Fibroblast of skin of back (primary cell): Measurements from ENCODE around the gene SF3B3. TPM values are rescaled to one million over a fixed set of nuclear protein-coding genes. Genes with fewer than 3 reads are reported as not detected.

ENCODE experiments used
- DNase-seq: peaks from one replicate; pipeline ENCODE4 v3.0.0-alpha.2; 2013
- polyA plus RNA-seq, 2 experiments: library from polyadenylated mRNA; unstranded; fragments of 120-200 nt; gene quantifications; one replicate each; pipeline ENCODE4 v1.2.1, GENCODE V29; 2013; ENCODE audit not compliant: insufficient read length in 2 of 2

Gene SF3B3
- polyA plus RNA-seq (2013, experiment 1 of 2; ENCODE audit: insufficient read length) = 274 TPM
- 188 TPM for polyA plus RNA-seq (2013, experiment 2 of 2; ENCODE audit: insufficient read length)

DNA sequence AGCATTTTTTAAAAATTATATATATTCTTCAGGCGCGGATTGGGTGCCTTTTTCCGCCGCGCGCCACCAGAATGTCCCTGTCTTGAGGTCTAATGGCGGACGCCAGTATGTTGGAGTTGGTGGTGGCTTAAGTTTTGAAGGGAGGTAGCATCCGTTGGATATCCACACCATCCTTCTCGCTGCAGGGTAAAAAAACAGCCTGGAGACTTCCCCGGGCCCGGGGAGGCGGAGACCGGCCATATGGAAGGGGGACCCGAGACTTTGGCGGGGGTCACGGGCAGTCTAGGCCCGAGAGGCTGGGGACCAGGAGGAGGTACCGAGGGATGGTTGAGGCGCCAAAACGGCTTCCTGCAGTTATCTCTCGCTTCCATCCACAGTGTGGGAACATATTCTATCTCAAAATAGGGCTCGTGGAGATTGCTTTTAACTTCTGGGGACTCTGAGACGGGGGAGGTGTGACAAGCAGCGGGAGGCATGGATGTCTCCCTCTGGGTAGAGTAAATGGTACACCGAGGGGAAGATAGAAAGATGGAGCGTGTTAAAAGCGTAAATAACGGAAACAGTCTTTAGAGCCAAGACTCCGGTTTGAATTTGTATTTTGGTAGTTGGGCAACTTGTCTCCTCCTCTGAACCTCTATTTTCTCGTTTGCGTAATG, at the start of gene SF3B3:
TSS of gene SF3B3 (plus strand) at position 74 of the 656 bp plus-strand sequence. CDS start 2,841 bp downstream, outside the sequence.
- DNase-seq = no peak

DNA sequence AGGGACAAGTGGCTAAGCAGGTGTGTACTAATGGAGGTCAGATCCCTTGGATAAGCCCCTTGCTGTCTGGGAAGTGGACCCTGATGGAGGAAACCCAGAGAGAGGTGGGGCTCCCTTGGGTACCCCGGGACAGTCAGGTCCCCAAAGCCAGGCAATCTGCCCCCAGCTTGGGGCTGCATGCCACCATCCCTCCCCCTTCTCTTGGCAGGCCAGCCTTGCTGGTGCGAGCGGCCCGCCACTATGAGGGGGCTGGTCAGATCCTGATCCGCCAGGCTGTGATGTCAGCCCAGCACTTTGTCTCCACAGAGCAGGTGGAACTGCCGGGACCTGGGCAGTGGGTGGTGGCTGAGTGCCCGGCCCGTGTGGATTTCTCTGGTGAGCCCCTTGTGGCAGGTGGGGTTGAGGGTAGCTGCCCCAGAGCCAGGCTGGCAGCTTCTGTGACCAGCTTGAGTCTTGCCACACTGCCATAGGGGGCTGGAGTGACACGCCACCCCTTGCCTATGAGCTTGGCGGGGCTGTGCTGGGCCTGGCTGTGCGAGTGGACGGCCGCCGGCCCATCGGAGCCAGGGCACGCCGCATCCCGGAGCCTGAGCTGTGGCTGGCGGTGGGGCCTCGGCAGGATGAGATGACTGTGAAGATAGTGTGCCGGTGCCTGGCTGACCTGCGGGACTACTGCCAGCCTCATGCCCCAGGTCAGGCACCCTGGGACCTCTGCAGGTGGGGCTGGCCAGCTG, 49.1 kb upstream of the SF3B3 start:
- DNase-seq = no peak

DNA sequence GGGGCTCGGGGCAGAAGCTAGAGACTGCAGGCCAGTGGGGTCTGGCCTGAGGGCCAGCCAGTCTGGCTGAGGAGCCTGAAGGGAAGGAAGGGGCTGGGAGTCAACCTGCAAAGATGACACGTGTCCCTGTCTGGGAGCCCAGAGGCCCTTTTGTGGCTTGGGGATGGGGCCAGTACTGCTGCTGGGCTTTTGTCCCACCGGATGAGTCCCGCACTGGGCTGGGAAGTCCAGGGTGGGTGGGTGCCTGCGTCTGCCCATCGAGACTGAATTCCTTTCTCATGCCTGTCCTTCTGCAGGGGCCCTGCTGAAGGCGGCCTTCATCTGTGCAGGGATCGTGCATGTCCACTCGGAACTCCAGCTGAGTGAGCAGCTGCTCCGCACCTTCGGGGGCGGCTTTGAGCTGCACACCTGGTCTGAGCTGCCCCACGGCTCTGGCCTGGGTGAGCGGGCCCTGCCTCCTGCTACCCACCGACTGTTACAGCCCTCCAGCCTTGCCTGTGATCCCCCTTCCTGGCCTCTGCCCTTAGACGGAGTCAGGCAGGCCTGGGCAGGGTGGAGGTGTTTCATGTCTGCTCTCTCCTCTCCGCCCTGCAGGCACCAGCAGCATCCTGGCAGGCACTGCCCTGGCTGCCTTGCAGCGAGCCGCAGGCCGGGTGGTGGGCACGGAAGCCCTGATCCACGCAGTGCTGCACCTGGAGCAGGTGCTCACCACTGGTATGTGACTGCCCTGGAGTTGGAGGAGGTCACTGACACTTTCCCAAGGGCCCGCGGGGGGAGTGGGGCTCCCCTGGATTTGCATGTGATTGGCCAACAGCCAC, 48.4 kb upstream of the SF3B3 start:
- DNase-seq = no peak

DNA sequence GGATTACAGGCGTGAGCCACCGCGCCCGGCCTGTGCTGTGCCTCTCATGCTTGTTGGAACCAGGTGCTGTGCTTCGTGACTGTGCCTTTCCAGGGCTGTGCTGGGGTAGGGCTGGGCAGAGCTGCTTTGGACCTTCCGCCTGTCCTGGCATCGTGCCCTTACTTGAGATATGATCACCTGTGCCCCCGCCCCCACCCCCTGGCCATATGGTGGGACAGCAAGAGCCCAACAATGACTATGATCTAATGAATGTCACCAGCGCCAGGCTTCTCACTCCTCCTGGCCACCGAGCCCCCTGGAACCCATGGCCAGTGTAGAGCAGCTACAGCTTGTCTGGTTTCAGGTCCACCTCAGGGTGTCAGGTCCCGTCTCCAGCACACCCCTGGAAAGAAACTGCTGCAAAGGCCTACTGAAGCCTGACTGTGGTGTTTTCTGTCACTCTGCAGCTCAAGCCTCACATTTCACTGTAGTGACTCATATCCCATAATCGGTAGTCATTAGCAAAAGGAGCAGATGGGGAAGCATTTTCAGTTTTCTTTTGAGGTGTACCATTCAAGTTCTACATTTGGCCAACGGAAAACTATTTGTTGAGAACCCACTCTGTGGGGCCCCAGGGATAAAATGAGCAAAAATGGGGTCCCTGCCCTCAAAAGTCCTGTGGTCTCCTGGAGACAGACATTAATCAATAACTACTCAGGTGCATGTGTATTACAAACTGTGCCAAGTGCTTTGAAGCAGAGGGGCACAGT, 47.2 kb upstream of the SF3B3 start:
- DNase-seq = peak; percentile 80

DNA sequence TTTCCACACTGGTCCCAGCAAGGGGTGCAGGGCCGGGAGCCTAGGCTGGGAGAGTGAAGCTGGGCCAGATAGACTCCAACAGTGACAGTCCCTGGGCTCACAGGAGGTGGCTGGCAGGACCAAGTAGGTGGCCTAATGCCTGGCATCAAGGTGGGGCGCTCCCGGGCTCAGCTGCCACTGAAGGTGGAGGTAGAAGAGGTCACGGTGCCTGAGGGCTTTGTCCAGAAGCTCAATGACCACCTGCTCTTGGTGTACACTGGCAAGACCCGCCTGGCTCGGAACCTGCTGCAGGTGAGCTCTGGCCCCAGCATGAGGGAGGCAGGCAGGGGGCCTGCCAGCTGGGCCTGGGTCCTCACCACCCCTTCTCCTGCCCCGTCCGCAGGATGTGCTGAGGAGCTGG, 45.4 kb upstream of the SF3B3 start:
- no peak for DNase-seq

DNA sequence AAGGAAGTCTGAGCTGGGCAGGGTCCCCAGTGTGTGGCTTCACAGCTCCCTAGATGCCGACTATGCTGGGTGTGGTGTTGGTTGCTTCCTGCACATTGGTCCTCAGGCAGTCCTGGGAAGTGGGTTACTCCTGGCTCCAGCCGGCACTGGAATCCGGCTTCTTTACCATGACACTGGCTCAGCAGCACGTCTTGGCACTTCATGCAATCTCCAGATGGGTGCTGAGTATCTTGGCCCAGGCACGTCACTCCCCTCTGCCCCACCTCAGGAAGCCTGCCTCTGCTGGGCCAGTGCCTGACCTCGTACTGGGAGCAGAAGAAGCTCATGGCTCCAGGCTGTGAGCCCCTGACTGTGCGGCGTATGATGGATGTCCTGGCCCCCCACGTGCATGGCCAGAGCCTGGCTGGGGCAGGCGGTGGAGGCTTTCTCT, 44.7 kb upstream of the SF3B3 start:
- DNase-seq = peak; percentile 16

DNA sequence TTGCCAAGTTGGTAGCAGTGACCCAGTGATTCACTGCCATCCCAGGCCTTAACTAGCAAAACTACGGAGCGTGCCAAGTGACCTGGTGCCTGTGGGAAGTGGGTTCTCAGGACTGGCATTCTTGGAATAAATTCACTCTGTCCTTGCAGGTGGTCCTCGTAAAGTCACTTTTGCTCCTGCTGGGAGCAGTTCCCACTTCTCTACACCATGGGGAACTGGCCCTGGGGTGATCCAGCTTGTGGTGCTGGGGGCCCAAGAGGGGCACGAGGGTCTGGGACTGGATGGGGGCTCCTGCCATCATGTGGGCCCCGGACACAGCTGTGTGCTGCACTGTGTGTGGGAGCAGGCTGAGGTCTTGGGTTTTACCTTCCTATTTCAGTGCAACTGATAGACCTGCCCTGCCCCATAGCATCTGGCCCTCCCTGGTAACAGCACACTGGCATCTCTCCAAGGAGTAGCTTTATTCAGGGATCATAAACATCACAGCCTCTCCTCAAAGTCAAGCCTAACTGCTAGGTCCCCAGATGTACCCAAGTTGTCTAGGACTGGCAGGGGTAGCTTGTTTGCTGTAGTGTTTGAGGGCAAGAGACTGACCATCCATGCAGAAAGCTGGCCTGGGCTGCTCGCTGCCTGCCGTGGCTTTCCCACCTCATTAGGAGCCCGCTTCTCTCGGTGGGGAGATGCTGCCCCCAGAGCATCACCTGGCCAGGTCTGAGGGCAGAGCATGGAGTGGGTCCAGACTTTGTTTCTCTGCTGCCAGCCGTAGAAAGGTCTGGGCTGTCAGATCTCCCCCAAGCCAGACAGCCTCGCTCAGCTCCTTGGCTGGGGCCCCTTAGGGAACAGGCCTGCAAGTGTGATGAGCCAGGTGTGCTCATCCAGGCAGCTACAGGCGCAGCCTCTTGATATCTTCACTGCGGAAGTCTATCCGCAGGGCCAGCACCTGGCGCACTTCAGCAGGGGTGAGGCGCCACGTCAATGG, 43.2 kb upstream of the SF3B3 start:
- no peak for DNase-seq

DNA sequence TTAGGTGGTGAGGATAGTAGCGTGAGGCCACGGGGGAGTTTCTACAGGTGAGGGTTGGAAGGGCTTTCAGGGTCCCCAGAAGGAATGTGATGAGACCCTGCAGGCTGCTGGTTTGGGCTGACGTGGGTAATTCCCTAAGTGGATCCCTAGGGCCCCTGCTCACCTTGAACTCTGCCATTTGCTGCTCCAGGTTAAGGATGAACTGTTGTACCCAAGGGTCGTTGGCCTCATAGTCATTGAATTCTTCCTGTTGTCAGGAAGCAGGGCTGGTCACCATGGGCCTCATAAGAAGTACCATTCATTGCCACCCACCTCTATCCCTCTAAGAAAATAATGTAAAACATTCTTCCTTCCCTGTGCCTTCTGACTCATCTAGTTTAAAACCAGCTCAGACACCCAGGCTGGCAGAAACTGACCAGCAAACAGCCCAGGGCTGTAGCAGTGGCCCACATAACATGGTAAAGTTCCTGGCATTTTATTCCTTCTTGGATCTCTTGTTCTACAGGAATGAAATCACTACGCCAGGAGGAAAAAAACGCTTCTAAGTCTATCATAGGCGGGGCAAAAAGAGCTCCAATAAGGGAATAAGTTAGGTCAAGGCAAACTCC, 41.6 kb upstream of the SF3B3 start:
- peak; percentile 58 for DNase-seq

DNA sequence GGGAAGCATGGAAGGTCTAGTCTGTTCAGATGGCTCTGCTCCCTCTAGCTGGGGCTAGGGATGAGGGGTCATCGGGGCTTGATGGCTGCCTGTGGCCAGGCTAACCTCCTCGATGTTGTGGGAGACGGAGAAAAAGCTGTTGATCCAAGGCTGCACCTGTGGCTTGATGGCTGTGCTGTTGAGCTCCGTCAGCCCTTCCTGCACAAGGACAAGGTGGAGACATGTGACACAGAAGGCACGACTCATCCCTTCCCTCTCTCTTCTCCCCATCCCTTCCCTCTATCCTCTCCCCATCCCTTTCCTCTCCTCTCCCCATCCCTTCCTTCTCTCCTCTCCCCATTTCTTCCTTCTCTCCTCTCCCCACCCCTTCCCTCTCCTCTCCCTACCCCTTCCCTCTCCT, 41.0 kb upstream of the SF3B3 start:
- no peak for DNase-seq

DNA sequence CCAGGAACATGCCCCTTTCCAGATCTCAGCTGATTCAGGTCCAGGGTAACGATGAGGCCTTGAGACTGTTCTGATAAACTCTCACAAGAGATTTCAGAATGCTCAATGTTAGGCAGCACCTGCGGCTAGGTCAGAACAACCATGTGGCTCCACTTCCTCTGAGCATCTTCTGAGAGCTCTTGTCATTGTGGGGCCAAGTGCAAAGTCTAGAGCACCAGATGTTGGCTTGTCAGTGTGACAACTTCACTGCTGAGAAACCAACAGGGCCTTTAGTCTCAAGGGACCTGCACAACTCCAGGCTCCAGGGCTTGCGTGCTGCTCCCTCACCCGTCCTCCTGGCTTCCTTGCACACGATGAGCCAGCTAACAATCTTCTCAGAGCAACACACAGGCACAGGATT, 40.2 kb upstream of the SF3B3 start:
- no peak for DNase-seq

DNA sequence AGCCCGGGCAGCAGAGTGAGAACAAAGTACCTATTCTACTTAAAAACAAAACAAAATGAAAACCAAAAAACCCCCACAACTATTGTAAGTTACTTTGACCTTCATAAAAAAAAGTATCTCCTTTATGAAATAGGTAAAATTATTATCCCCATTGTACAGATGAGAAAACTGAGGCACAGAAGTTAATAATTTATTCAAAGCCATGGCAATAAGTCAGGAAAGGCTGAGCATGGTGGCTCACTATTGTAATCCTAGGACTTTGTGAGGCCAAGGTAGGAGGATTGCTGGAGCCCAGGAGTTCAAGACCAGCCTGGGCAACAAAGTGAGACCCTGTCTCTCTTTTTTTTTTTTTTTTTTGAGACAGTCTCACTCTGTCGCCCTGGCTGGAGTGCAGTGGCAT, 38.7 kb upstream of the SF3B3 start:
- DNase-seq = no peak

DNA sequence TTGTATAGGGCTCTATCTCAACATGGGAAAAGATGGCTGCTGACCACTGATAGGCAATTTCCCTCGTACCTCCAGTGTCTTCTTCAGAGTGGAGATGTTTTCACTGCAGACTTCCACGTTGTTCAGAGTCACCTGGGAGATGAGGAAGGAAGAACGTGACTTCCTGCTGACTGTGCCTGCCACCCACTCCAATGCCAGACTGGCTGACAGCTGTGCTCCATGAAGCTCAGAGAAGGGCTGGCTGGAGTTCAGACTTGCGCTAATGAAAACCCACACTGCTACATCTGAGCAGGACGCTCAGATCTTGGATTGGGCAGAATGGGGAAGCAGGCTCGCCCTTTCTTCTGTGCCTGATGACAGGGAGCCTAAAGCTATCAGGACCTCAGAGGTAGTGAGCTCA, 33.4 kb upstream of the SF3B3 start:
- DNase-seq = no peak

DNA sequence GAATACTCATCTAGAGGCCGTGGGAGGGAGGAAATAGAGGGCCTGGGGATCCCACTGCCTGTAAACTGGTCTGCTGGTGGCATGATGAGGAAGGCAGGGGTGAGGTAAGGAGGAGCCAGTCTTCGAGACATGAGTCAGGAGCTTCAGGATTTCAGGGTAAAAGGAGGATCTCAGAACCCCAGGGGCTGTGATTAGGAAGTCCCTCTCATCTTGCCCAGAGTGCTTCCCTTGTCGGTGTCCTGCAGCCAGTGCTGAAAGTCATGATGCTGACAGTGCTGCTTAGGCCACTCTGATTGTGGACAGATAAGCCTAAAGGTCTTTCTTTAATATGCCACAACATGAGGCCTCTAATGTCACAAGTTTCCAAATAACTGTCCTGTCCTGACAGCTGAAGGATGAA, 29.8 kb upstream of the SF3B3 start:
- DNase-seq = no peak

DNA sequence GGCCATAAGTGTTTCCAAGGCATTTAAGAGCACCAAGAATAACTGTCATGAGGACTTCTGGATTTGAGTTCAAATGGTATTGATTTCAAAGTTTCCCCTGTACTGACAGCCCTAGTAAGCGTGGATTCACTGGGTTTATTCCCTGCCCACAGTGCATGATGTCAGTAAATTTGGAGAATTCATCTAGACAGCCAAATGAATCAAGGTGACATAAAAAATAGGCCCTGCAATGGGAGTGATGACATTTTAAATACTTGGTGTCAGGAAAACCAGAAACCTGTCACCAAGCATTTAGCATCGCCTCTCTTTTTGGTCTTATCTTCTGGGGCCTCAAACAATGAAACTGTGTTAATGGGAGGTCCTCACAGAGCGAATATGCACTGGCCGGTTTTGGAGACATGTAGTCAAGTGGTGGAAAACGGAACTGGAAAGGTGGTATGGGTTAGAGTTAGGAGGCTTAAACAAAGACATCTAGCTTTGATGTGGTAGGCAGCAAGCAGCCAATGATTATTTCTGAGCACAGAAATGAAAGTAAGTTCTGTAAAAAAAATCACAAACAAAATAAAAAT, 29.3 kb upstream of the SF3B3 start:
- DNase-seq = no peak

DNA sequence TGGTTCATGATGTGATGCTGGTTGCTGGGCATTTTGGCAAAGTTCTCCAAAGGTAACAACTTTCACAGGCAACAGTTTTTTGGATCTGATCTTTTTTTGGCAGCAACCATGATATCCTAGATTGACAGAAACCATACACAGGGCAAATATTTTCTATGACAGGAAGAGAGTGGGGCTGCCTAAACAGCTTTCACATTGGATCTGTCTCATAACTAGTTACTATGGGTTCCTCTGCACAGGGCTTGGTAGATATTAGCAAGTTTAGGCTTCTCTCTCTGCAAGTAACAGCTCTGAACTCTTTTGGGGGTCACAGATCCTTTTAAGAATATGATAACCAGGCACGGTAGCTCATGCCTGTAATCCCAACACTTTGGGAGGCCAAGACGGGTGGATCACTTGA, 28.8 kb upstream of the SF3B3 start:
- DNase-seq = no peak

DNA sequence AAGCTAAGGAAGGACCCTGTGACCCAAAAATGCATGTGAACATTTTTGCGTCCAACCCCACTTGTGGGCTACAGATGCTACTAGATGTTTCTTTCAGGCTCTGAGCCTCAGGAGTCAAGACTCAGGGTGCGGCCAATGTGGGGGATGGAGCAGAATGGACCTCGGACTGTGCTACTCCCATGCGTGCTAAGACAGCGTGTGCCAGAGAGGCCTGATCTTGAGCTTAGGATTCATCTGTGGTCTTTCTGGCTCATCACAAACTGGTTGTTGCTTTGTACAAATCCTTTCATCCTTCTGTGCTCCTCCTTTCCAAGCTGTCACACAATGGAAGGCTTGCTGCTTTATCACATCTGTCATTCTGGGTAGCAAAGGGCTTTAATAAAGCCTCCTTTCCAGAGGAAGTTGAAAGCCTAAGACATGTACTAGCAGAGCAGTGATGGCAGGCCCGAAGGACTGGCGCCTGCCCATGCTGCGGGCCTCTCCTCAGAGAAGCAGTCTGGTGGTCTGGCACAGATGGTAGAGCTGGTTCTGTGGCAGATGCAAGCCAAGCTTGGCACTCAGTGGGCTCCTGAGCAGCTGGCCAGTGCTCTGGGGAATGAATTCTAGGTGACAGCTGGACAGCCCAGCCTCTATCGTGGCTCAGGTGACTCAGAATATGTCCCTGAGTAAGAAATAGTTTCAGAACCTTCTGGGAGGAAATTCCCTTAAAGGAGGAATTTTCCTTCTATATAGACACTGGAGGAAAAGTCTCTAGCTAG, 28.0 kb upstream of the SF3B3 start:
- no peak for DNase-seq

DNA sequence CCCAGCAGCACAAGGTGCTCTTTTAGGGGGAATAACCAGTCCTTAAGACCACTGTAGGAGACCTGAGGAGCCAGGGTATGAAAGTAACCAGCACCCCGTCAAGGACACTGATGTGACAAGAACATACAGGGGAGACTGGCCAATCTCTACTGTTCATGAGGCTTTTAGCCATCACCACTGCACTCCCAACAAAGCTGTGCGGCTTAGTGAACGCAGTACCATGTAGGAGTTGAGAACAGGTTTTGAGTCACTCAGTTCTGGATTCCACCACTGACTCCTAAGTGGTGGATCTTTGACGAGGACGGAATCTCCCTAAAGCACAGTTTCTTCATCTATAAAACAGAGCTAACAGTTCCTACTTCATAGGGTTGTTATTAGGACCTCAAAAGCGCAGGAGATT, 27.1 kb upstream of the SF3B3 start:
- DNase-seq = no peak

DNA sequence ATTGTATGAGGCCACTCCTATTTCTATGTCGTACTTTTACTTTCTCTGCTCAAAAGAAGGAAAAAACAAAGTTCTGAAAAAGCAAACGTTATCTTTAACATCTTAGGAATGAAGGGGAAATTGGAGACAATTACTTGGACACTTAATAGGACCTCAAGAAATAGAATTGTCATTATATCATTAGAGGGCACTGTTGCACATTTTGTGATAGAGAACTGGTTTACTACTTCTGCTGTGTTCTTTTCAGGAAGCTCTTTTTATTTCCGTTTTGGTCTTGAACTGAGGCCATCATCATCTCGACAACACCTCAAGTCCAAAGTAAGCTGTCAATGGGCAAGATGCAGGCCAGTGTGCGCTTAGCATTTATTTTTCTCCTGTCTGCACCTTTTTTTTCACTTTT, 14.9 kb upstream of the SF3B3 start:
- no peak for DNase-seq

DNA sequence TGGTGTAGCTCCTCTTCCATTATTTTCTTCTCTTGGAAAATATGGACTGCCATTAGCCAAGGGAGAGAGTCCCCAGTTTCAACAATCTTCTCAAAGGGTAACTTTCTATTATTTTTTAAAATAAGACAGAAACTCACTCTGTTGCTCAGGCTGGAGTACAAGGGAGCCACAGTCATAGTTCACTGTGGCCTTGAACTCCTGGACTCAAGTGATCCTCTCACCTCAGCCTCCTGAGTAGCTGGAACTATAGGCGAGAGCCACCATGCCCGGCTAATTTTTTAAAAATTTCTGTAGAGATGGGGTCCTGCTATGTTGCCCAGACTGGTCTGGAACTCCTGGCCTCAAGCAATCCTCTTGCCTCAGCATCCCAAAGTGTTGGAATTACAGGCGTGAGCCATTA, 13.4 kb upstream of the SF3B3 start:
- no peak for DNase-seq

DNA sequence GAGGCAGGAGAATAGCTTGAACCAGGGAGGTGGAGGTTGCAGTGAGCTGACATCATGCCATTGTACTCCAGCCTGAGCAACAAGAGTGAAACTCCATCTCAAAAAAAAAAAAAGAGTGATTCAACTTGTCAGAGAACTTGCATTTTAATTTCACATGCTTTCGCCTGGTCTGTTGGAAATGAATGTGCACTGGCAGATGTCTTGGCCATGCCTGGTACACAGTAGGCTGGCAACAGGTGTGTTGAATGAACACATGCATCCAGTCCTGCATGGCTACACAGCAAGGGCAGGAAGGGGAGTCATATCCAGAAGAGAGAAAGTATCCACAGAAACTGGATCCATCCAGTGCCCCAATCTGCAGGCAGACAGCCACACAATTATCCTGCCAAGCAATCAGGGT, 11.8 kb upstream of the SF3B3 start:
- DNase-seq = no peak
